K562 (cell line): ENCODE results near the gene A4GALT. TPM values are rescaled to one million over a fixed set of nuclear protein-coding genes. Genes with fewer than 3 reads are reported as not detected.
"Not testable (repeated sequence)": the region's sequence is repeated elsewhere in the genome, so short reads cannot be mapped to it uniquely, and the experiment has no call there.

Experiments
- ATAC-seq: fragments of 200-7000 bp; cut with Tn5 transposase; 3 replicates; pipeline ENCODE4 v1.9.1; 2020; ENCODE audit warnings: moderate library complexity
- BruUV-seq: library from RNA; stranded (reverse); fragments of 400-500 nt; replicated peaks from 2 replicates; lab custom pipeline; 2021; lab: Mats Ljungman, UMichigan
- CTCF ChIA-PET: fragments of 300-600 bp; formaldehyde crosslinking; extraction: SDS; loops from one replicate; lab custom pipeline; 2021; ENCODE audit warnings: low intra/inter-chr PET ratio; lab: Yijun Ruan, JAX
- POLR2A ChIA-PET: fragments of 300-600, 350-650 bp; sonication (Branson Sonifier 250); formaldehyde crosslinking; extraction: SDS; loops from one replicate; lab custom pipeline; 2021; ENCODE audit warnings: antibody characterized with exemption, inconsistent platforms; lab: Yijun Ruan, JAX
- DNase-seq, 4 experiments: peaks; one replicate each; pipeline versions ENCODE4 v3.0.0 to v3.0.0-alpha.2; 2011 to 2018; ENCODE audit warnings: low spot score in 3 of 4, mixed read lengths in 3 of 4; ENCODE audit errors: extremely low read depth in 1 of 4
- FAIRE-seq: peaks from 2 replicates; lab custom pipeline; 2011; peaks lifted over from hg19 to GRCh38; lab: Jason Lieb, UNC
- H2AFZ ChIP-seq: 2 replicates; pipeline ENCODE4 v1.6.0; 2011; ENCODE audit warnings: low read depth, low read length, control low read depth, inconsistent platforms
- H3K27ac ChIP-seq: fragments of 200-600 bp; 3 replicates; pipeline ENCODE4 v1.8.0; 2011; ENCODE audit warnings: low read depth, mild to moderate bottlenecking, control low read depth, inconsistent platforms, low read length, moderate library complexity, mixed read lengths; ENCODE audit errors: extremely low read depth
- H3K27me3 ChIP-seq, 2 experiments: fragments of 300-600 bp in 1 of 2; 2 replicates in 1 of 2; 3 replicates in 1 of 2; pipeline versions ENCODE4 v1.6.0 to v1.8.0; 2011; ENCODE audit warnings: inconsistent platforms in 2 of 2, low read length in 2 of 2, mild to moderate bottlenecking in 1 of 2, mixed read lengths in 1 of 2, moderate library complexity in 1 of 2; ENCODE audit not compliant: control insufficient read depth in 2 of 2, insufficient read depth in 2 of 2
- H3K36me3 ChIP-seq: fragments of 300-600 bp; 3 replicates; pipeline ENCODE4 v1.8.0; 2011; ENCODE audit warnings: mild to moderate bottlenecking, low read length, inconsistent platforms; ENCODE audit not compliant: control insufficient read depth, insufficient read depth
- H3K4me1 ChIP-seq, 2 experiments: fragments of 200-600 bp in 1 of 2; replicated peaks in 1 of 2; 2 replicates in 1 of 2; 3 replicates in 1 of 2; pipeline versions ENCODE4 v1.5.1 to v1.8.0; 2011; ENCODE audit warnings: inconsistent platforms in 2 of 2, low read length in 2 of 2, mild to moderate bottlenecking in 1 of 2, mixed read lengths in 1 of 2, moderate library complexity in 1 of 2; ENCODE audit not compliant: control insufficient read depth in 2 of 2, insufficient read depth in 2 of 2
- H3K4me2 ChIP-seq: 2 replicates; pipeline ENCODE4 v1.6.1; 2011; ENCODE audit warnings: low read length, control low read depth, inconsistent platforms, mixed read lengths; ENCODE audit not compliant: insufficient read depth
- H3K4me3 ChIP-seq: fragments of 200-600 bp; sonication (generic), shearing (Covaris generic); 2 replicates; pipeline ENCODE4 v1.5.1; 2016; ENCODE audit warnings: control low read depth, inconsistent platforms
- H3K79me2 ChIP-seq: fragments of 200-600 bp; 3 replicates; pipeline ENCODE4 v1.8.0; 2011; ENCODE audit warnings: low read length, inconsistent platforms; ENCODE audit not compliant: control insufficient read depth, insufficient read depth
- H3K9ac ChIP-seq, 2 experiments: 2 replicates each; pipeline versions ENCODE4 v1.6.0 to v1.6.1; 2011; ENCODE audit warnings: low read depth in 2 of 2, low read length in 2 of 2, control low read depth in 1 of 2, inconsistent platforms in 1 of 2, mild to moderate bottlenecking in 1 of 2, mixed read lengths in 1 of 2; ENCODE audit not compliant: insufficient read depth in 1 of 2
- H3K9me1 ChIP-seq: one replicate; pipeline ENCODE4 v1.6.0; 2011; ENCODE audit warnings: inconsistent platforms, mild to moderate bottlenecking, low read length, moderate library complexity; ENCODE audit not compliant: control insufficient read depth, insufficient read depth
- H3K9me3 ChIP-seq: replicated peaks from 2 replicates; pipeline ENCODE4 v1.5.1; 2011; ENCODE audit warnings: low read depth, low read length, inconsistent platforms; ENCODE audit not compliant: control insufficient read depth, insufficient read depth
- H4K20me1 ChIP-seq: replicated peaks from 2 replicates; pipeline ENCODE4 v1.6.1; 2011; ENCODE audit warnings: low read length, inconsistent platforms, mixed read lengths; ENCODE audit not compliant: control insufficient read depth, insufficient read depth
- CEBPB ChIP-seq: fragments of 450-650 bp; IDR thresholded peaks from 2 replicates; pipeline ENCODE4 v1.6.1; 2016; ENCODE audit warnings: missing genetic modification characterization, missing compliant biosample characterization
- DNMT1 ChIP-seq: fragments of 450-650 bp; IDR thresholded peaks from 2 replicates; pipeline ENCODE4 v1.6.1; 2016; ENCODE audit warnings: antibody characterized with exemption, mild to moderate bottlenecking
- GABPB2 ChIP-seq: fragments of 250-450 bp; sonication (Bioruptor Pico); conservative IDR thresholded peaks from 2 replicates; pipeline ENCODE4 v1.5.1; 2021; ENCODE audit warnings: mild to moderate bottlenecking
- NEUROD1 ChIP-seq: fragments of 150-350 bp; IDR thresholded peaks from 2 replicates; pipeline ENCODE4 v1.6.1; 2014; ENCODE audit warnings: borderline replicate concordance, low read length, low read depth; ENCODE audit not compliant: partially characterized antibody
- SETDB1 ChIP-seq: IDR thresholded peaks from one replicate; pipeline ENCODE4 v1.6.1; 2012; ENCODE audit warnings: low read length, control low read depth, inconsistent platforms
- SMARCE1 ChIP-seq: fragments of 450-650 bp; IDR thresholded peaks from 2 replicates; pipeline ENCODE4 v1.7.1; 2016; ENCODE audit warnings: mild to moderate bottlenecking
- SNIP1 ChIP-seq: fragments of 450-650 bp; IDR thresholded peaks from 2 replicates; pipeline ENCODE4 v1.7.1; 2017; ENCODE audit warnings: low read depth, mild to moderate bottlenecking
- THAP7 ChIP-seq: fragments of 250-450 bp; sonication (Bioruptor Pico); IDR thresholded peaks from 2 replicates; pipeline ENCODE4 v1.5.0; 2021
- ZNF143 ChIP-seq: sonication (generic); formaldehyde crosslinking; IDR thresholded peaks from 2 replicates; pipeline ENCODE4 v1.9.0; 2022; ENCODE audit warnings: mild to moderate bottlenecking, missing genetic modification reagents
- ZNF24 ChIP-seq: fragments of 450-650 bp; IDR thresholded peaks from 2 replicates; pipeline ENCODE4 v1.6.1; 2016
- WGBS: fragments of 100-300 bp; shearing (Covaris generic); methylation state at CpG from one replicate; pipeline ENCODE4 v1.1.6; 2016; ENCODE audit warnings: low coverage, mixed read lengths; ENCODE audit not compliant: insufficient coverage; ENCODE audit errors: missing lambda C conversion rate; 5-methylcytosine and 5-hydroxymethylcytosine counted together
- in situ Hi-C: fragments of 300-500 bp; cut with MboI; formaldehyde crosslinking; loops from 4 replicates; pipeline ENCODE4 v1.15.0; 2018; ENCODE audit warnings: inconsistent platforms, mixed read lengths
- intact Hi-C: fragments of 100-400 bp; cut with micrococcal nuclease; formaldehyde crosslinking; loops from 2 replicates; pipeline ENCODE4 v1.14.2; 2022
- polyA plus RNA-seq, 8 experiments: library from polyadenylated mRNA; depleted of rRNA in 4 of 8; stranded (reverse) in 5 of 8; unstranded in 3 of 8; fragments of >200 nt; fragmentation: Nextera tagmentation in 2 of 8; fragmentation: Illumina TruSeq in 1 of 8; extraction: Ambion mirVana in 2 of 8; extraction: Trizol in 1 of 8; gene quantifications; 2 replicates each; pipeline versions ENCODE4 v1.2.1 to v1.2.3, GENCODE V29; 2011 to 2014; ENCODE audit warnings: inconsistent platforms in 1 of 8, missing spikeins in 1 of 8
- total RNA-seq, 7 experiments: library from RNA; depleted of rRNA in 6 of 7; stranded (reverse); fragments of >200 nt in 6 of 7; fragmentation: Illumina TruSeq in 2 of 7; extraction: Trizol in 2 of 7; gene quantifications; 2 replicates each; pipeline versions ENCODE4 v1.2.1 to v1.2.3, GENCODE V29; 2011 to 2021; ENCODE audit warnings: low replicate concordance in 1 of 7

Gene A4GALT
- total and polyA plus RNA-seq, 9 of the 15 experiments (the other 6 are each of a cell fraction or from before 2014, with no cell fraction given), result 0.07 to 0.11 TPM; not detected in 7

GRCh38 chr22:42750421-42750820 is 29.8 kb upstream of the A4GALT start:
- H3K9ac ChIP-seq, POLR2A ChIA-PET, H2AFZ ChIP-seq, H3K36me3 ChIP-seq, H3K27me3 ChIP-seq, H3K4me1 ChIP-seq, H3K9me1 ChIP-seq, BruUV-seq, FAIRE-seq, H3K4me3 ChIP-seq, intact Hi-C loops, H3K4me2 ChIP-seq, DNase-seq, CTCF ChIA-PET, H4K20me1 ChIP-seq, H3K9me3 ChIP-seq, H3K27ac ChIP-seq, ATAC-seq, H3K79me2 ChIP-seq, in situ Hi-C loops: not testable (repeated sequence)
- 38% methylated on average over 6 of the region's 28 CpGs for WGBS

- no peak overlapping the region for H3K4me3 ChIP-seq
These were observed 27.2 kb upstream of the A4GALT start for GRCh38 chr22:42747701-42748513.

More at GRCh38 chr22:42747701-42748513, 27.2 kb upstream of the A4GALT start:
- Histone ChIP-seq H3K4me2 (no peak overlapping the region), H3K9me1 (no peaks in the 10 kb centered on the region), H3K4me1 (peaks cover 0 to 7% of the 10 kb centered on the region in 2 experiments; a peak in 2 of 5 replicates), H3K27ac (no peak overlapping the region), H3K27me3 (no peaks in the 10 kb centered on the region; a peak in 1 of 5 replicates), H3K79me2 (no peaks in the 10 kb centered on the region), H2AFZ (no peak overlapping the region), H3K9ac (no peak overlapping the region), H3K36me3 (no peaks in the 10 kb centered on the region), H3K9me3 (no peaks in the 10 kb centered on the region), H4K20me1 (no peaks in the 10 kb centered on the region)
- no TSS peak for BruUV-seq
- DNase-seq (peak in 1 of 4 experiments; percentile 1), ATAC-seq (no peak), FAIRE-seq (no peak)
- in situ Hi-C loops, result no loop called here
- CTCF ChIA-PET, result no interaction called here
- POLR2A ChIA-PET, result interaction anchor here (0.5 kb wide), 1 partner anchor 11 kb away, joined by 4 read pairs; no protein-coding TSS in a partner anchor
- 15% methylated on average over 9 of the region's 14 CpGs for WGBS
- intact Hi-C loops, result no loop called here
- no peak for TF ChIP-seq SMARCE1
- TF ChIP-seq SETDB1, result no peak
- TF ChIP-seq DNMT1, result no peak
- TF ChIP-seq THAP7 (CRISPR knock-in tag), result no peak
- TF ChIP-seq SNIP1, result no peak
- no peak for TF ChIP-seq GABPB2 (CRISPR knock-in tag)
- TF ChIP-seq NEUROD1, result no peak
- no peak for TF ChIP-seq CEBPB (tag)
- no peak for TF ChIP-seq ZNF143 (CRISPR knock-in tag)
- no peak for TF ChIP-seq ZNF24
